ENCODE data around the gene RPH3AL. TPM values are rescaled to one million over a fixed set of nuclear protein-coding genes. Genes with fewer than 3 reads are reported as not detected.
"Not testable (repeated sequence)": the region's sequence is repeated elsewhere in the genome, so short reads cannot be mapped to it uniquely, and the experiment has no call there.

RPH3AL gene
- total and polyA plus RNA-seq, 7 experiments from 2014 or later: 0.84 to 19.6 (median 4.3) TPM

DNA sequence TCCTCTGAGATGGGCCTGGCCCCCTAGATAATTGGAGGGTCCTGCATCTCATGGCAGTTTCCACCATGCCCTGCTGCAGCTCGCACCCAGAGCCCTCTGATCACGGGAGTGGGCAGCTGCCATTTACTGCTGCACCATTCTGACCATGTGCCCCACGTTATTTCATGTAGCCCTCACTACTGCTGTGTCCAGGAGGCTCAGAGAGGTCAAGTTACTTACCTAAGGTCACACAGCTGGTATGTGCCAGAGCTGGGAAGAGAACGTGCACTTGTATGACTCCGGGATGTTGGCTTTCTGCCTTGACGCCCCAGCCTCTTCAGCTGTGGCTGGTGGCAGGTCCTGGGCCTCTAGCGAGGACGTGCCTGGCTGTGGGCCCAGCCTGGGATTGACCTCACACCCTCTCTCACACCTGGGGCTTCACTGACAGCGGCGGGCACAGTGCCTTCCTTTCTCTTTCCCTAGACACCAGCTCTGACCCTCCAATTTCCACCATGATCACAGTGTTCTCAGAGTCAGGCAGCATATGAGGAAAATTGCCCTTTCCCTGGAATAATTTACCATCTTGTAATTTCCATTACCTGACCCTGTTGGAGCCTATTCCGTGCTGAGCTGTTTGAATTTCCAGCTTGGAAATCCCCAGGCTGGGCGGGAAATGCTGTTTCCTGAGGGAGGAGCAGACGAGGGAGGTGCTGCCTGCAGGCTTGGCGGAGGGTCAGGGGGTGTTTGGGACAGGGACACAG is 152.6 kb downstream of the RPH3AL start:
- CTCF ChIA-PET: no interaction called here
- intact Hi-C loops (cut with micrococcal nuclease): no loop called here
- H3K4me3 ChIP-seq (ENCODE audit: low read length): no peak overlapping the region
- DNase-seq: no peak
- H3K27ac ChIP-seq (ENCODE audit: low read depth, low read length): no peak overlapping the region
- H3K4me1 ChIP-seq (ENCODE audit: control insufficient read depth in 2 of 2, insufficient read depth in 2 of 2, low read length in 2 of 2): no peaks in the 10 kb centered on the region
- Mint-ChIP-seq H3K4me3 (no peak overlapping the region), H3K27ac (peak overlapping the region in 1 of 9 donors; percentile 65), H3K9me3 (no peaks in the 10 kb centered on the region), H3K36me3 (no peaks in the 10 kb centered on the region), H3K4me1 (no peaks in the 10 kb centered on the region), H3K27me3 (peaks cover 0 to 21% (median 10%) of the 10 kb centered on the region in 5 donors)
- POLR2A ChIA-PET: interaction anchor here (1.1 kb wide), 1 partner anchor 12 kb away, joined by 3 read pairs; no protein-coding TSS in a partner anchor
- no peaks in the 10 kb centered on the region for H3K9me3 ChIP-seq (ENCODE audit: control insufficient read depth in 2 of 3, low read length in 3 of 3)
- ATAC-seq: no peak
- no peaks in the 10 kb centered on the region for H3K27me3 ChIP-seq (ENCODE audit: control insufficient read depth in 2 of 2, insufficient read depth in 2 of 2, low read length in 2 of 2)
- H3K36me3 ChIP-seq (ENCODE audit: control insufficient read depth in 2 of 3, insufficient read depth in 3 of 3, low read length in 3 of 3): no peaks in the 10 kb centered on the region

DNA sequence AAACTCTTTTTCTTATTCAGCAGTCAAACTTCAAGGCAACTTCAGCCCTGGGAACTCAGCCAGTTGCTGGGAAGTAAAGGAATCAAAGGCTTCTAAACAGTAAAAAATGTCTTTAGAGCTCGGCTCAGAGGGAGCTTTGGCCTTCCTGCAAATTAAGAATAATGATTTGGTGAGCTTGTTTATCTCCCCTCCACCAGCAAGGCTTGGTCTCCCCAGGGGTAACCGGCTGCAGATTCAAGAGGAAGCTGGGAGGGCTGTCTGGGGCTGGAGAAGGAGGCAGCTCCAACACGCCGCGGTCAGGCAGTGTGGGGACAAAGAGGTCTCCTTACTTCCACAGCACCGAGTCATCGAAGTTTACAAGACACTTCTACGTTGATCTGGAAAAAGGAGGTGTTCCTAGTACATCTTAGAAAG is 153.4 kb downstream of the RPH3AL start:
- Histone ChIP-seq H3K4me1 (ENCODE audit: control insufficient read depth in 2 of 2, insufficient read depth in 2 of 2, low read length in 2 of 2) (no peaks in the 10 kb centered on the region), H3K9me3 (ENCODE audit: control insufficient read depth in 2 of 3, low read length in 3 of 3) (no peaks in the 10 kb centered on the region), H3K27me3 (ENCODE audit: control insufficient read depth in 2 of 2, insufficient read depth in 2 of 2, low read length in 2 of 2) (no peaks in the 10 kb centered on the region), H3K36me3 (ENCODE audit: control insufficient read depth in 2 of 3, insufficient read depth in 3 of 3, low read length in 3 of 3) (no peaks in the 10 kb centered on the region), H3K4me3 (ENCODE audit: low read length) (no peak overlapping the region), H3K27ac (ENCODE audit: low read depth, low read length) (no peak overlapping the region)
- Mint-ChIP-seq H3K27me3 (peaks cover 0 to 21% (median 10%) of the 10 kb centered on the region in 5 donors), H3K4me1 (no peaks in the 10 kb centered on the region), H3K27ac (no peak overlapping the region), H3K4me3 (no peak overlapping the region), H3K36me3 (no peaks in the 10 kb centered on the region), H3K9me3 (no peaks in the 10 kb centered on the region)
- intact Hi-C loops (cut with micrococcal nuclease): no loop called here
- CTCF ChIA-PET: no interaction called here
- DNase-seq (no peak), ATAC-seq (no peak)
- POLR2A ChIA-PET: interaction anchor here (1.1 kb wide), 1 partner anchor 11 kb away, joined by 3 read pairs; no protein-coding TSS in a partner anchor

DNA sequence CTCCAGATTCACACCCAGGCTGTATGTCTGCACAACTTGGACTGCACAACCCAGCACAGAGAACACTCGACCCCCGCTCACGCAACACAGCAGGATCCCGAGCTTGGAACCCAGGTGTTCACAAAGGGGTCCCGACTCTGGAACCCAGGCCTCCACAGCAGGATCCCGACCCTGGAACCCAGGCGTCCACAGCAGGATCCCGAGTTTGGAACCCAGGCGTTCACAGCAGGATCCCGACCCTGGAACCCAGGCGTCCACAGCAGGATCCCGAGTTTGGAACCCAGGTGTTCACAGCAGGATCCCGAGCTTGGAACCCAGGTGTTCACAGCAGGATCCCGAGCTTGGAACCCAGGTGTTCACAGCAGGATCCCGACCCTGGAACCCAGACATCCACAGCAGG is 154.4 kb downstream of the RPH3AL start:
- H3K4me3 Mint-ChIP-seq; intact Hi-C loops (cut with micrococcal nuclease); H3K4me1 Mint-ChIP-seq; H3K36me3 ChIP-seq (ENCODE audit: control insufficient read depth in 2 of 3, insufficient read depth in 3 of 3, low read length in 3 of 3); POLR2A ChIA-PET; H3K9me3 Mint-ChIP-seq; DNase-seq; H3K4me3 ChIP-seq (ENCODE audit: low read length); H3K27ac ChIP-seq (ENCODE audit: low read depth, low read length); ATAC-seq; H3K27me3 ChIP-seq (ENCODE audit: control insufficient read depth in 2 of 2, insufficient read depth in 2 of 2, low read length in 2 of 2); H3K9me3 ChIP-seq (ENCODE audit: control insufficient read depth in 2 of 3, low read length in 3 of 3); H3K27ac Mint-ChIP-seq; H3K36me3 Mint-ChIP-seq; H3K4me1 ChIP-seq (ENCODE audit: control insufficient read depth in 2 of 2, insufficient read depth in 2 of 2, low read length in 2 of 2); CTCF ChIA-PET: not testable (repeated sequence)
- peaks cover 0 to 17% (median 10%) of the 10 kb centered on the region in 5 donors for H3K27me3 Mint-ChIP-seq

DNA sequence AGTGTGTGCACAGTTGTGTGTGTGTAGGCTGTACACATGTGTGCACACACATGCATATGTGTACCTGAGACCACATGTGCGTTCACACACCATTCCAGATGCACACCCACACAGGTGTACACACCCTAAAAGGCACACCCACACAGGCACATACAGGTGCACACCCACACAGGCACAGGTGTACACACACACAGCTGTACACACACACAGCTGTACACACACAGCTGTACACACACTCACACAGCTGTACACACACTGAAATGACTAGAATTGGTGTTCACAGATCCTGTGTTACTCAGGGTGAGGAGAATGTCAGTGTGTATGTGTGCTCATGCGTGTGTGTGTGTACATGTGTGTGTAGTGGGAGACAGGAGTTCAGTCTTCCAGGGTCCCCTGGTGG is 155.3 kb downstream of the RPH3AL start:
- ChIA-PET CTCF (no interaction called here), POLR2A (no interaction called here)
- Histone ChIP-seq H3K4me1 (ENCODE audit: control insufficient read depth in 2 of 2, insufficient read depth in 2 of 2, low read length in 2 of 2) (no peaks in the 10 kb centered on the region), H3K27ac (ENCODE audit: low read depth, low read length) (no peak overlapping the region), H3K27me3 (ENCODE audit: control insufficient read depth in 2 of 2, insufficient read depth in 2 of 2, low read length in 2 of 2) (no peaks in the 10 kb centered on the region), H3K4me3 (ENCODE audit: low read length) (no peak overlapping the region), H3K9me3 (ENCODE audit: control insufficient read depth in 2 of 3, low read length in 3 of 3) (no peaks in the 10 kb centered on the region), H3K36me3 (ENCODE audit: control insufficient read depth in 2 of 3, insufficient read depth in 3 of 3, low read length in 3 of 3) (no peaks in the 10 kb centered on the region)
- peaks cover 0 to 2% (median 0%) of the 10 kb centered on the region in 11 donors for H3K9me3 Mint-ChIP-seq
- H3K27me3 Mint-ChIP-seq: peaks cover 0 to 17% (median 10%) of the 10 kb centered on the region in 5 donors
- H3K4me1 Mint-ChIP-seq: no peaks in the 10 kb centered on the region
- DNase-seq: no peak
- intact Hi-C loops (cut with micrococcal nuclease): no loop called here
- no peak overlapping the region for H3K4me3 Mint-ChIP-seq
- ATAC-seq: no peak
- H3K36me3 Mint-ChIP-seq: no peaks in the 10 kb centered on the region
- H3K27ac Mint-ChIP-seq: no peak overlapping the region

DNA sequence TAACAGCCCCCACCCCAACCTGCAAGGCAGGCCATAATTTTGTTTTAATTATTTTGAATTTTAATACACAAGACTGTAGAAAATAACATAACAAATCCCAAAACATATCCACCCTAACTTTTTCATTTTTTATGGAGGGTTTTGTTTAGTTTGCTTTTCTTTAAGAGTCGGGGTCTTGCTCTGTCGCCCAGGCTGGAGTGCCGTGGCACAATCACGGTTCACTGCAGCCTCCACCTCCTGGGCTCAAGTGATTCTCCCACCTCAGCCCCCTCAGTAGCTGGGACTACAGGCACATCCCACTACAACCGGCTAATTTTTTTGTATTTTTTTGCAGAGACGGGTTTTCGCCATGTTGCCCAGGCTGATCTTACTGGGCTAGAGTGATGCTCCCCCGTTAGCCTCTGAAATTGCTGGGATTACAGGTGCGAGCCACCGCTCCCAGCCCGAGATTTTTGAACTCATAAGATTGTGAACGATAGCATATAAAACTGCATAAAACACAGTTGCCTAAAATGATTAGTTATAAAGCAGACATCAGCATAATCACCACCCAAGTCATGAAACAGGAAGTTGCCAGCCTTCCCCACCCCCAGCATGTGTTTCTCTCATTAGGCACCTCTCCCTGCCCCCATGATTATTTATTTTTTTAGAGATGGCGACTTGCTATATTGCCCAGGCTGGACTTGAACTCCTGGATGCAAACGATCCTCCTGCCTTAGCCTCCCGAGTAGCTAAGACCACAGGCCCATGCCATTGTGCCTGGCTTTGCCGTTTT is 157.6 kb downstream of the RPH3AL start:
- peaks cover 0 to 14% (median 10%) of the 10 kb centered on the region in 5 donors for H3K27me3 Mint-ChIP-seq
- H3K27ac Mint-ChIP-seq: no peak overlapping the region
- DNase-seq (no peak), ATAC-seq (no peak)
- peaks cover 0 to 2% (median 0%) of the 10 kb centered on the region in 11 donors for H3K9me3 Mint-ChIP-seq
- Histone ChIP-seq H3K36me3 (ENCODE audit: control insufficient read depth in 2 of 3, insufficient read depth in 3 of 3, low read length in 3 of 3) (no peaks in the 10 kb centered on the region), H3K4me3 (ENCODE audit: low read length) (no peak overlapping the region), H3K27me3 (ENCODE audit: control insufficient read depth in 2 of 2, insufficient read depth in 2 of 2, low read length in 2 of 2) (no peaks in the 10 kb centered on the region), H3K9me3 (ENCODE audit: control insufficient read depth in 2 of 3, low read length in 3 of 3) (no peaks in the 10 kb centered on the region), H3K27ac (ENCODE audit: low read depth, low read length) (no peak overlapping the region), H3K4me1 (ENCODE audit: control insufficient read depth in 2 of 2, insufficient read depth in 2 of 2, low read length in 2 of 2) (no peaks in the 10 kb centered on the region)
- no peaks in the 10 kb centered on the region for H3K36me3 Mint-ChIP-seq
- CTCF ChIA-PET: no interaction called here
- no peaks in the 10 kb centered on the region for H3K4me1 Mint-ChIP-seq
- intact Hi-C loops (cut with micrococcal nuclease): no loop called here
- POLR2A ChIA-PET: no interaction called here
- no peak overlapping the region for H3K4me3 Mint-ChIP-seq

DNA sequence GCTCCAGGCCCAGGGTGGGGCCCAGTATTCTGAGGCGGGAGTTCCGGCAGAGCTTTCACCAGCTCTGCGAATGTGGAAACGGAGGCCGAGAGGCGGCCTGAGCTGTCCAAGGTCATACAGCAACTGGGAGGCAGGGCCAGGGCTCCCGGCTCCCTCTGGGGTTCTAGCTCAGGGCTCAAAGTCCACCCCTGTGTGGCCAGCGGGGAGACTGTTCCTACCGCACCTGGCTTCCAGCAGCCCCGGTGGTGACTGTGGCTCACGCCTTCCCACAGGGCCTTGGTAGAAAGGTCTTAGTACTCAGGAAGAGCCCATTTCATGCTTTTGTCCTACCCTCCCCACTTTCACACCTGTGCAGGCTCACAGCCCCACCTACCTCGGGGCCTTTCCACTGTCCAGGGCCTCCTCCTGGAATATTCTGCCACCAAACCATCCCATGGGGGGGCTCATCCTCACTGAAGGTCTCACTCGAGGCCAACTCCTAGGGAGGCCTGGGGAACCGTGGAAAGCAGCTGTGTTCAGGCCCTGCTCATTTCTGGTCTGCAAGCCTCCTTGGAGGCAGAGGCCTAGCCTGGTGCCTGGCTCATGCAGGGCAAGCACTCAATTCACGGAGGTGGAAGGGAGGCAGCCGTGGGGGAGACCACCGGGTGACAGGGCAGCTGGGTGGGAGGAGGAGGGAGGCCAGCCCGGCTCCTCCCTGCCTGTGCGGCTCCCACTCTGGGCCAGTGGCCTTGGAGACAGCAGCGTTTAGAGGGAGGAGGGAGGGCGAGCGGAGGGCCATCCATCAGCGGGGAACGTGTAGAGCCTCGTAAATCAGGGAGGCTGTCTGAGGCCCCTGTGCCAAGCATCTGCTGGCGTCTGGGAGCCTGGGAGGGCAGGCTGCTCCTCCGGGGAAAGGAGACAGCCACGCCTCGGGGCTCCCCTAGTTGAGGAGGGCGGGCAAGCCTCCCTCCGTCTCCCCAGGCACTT is 158.5 kb downstream of the RPH3AL start:
- no peak overlapping the region for H3K4me3 Mint-ChIP-seq
- H3K27me3 Mint-ChIP-seq: peaks cover 0 to 8% (median 5%) of the 10 kb centered on the region in 5 donors
- intact Hi-C loops (cut with micrococcal nuclease): no loop called here
- ChIA-PET POLR2A (no interaction called here), CTCF (no interaction called here)
- peaks cover 0 to 2% (median 0%) of the 10 kb centered on the region in 11 donors for H3K9me3 Mint-ChIP-seq
- H3K27ac Mint-ChIP-seq: no peak overlapping the region
- no peaks in the 10 kb centered on the region for H3K36me3 Mint-ChIP-seq
- DNase-seq: no peak
- Histone ChIP-seq H3K4me3 (ENCODE audit: low read length) (no peak overlapping the region), H3K27ac (ENCODE audit: low read depth, low read length) (no peak overlapping the region), H3K27me3 (ENCODE audit: control insufficient read depth in 2 of 2, insufficient read depth in 2 of 2, low read length in 2 of 2) (no peaks in the 10 kb centered on the region), H3K4me1 (ENCODE audit: control insufficient read depth in 2 of 2, insufficient read depth in 2 of 2, low read length in 2 of 2) (no peaks in the 10 kb centered on the region), H3K36me3 (ENCODE audit: control insufficient read depth in 2 of 3, insufficient read depth in 3 of 3, low read length in 3 of 3) (no peaks in the 10 kb centered on the region), H3K9me3 (ENCODE audit: control insufficient read depth in 2 of 3, low read length in 3 of 3) (no peaks in the 10 kb centered on the region)
- no peak for ATAC-seq
- no peaks in the 10 kb centered on the region for H3K4me1 Mint-ChIP-seq
